Measurements from ENCODE around the gene METTL21A.

DNA sequence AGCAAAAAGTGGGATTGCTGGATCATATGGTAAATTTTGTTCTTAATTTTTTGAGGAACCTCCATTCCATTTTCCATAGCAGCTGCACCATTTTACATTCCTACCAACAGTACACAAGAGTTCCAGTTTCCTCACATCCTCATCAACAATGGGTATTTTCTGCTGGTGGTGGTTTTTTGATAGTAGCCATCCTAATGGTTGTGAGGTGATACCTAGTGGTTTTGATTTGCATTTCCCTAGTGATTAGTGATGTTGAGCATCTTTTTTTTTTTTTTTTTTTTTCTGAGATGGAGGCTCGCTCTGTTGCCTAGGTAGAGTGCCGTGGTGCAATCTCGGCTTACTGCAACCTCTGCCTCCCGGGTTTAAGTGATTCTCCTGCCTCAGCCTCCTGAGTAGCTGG is 30.5 kb downstream of the METTL21A start:
- TF ChIP-seq, protein P1, sequence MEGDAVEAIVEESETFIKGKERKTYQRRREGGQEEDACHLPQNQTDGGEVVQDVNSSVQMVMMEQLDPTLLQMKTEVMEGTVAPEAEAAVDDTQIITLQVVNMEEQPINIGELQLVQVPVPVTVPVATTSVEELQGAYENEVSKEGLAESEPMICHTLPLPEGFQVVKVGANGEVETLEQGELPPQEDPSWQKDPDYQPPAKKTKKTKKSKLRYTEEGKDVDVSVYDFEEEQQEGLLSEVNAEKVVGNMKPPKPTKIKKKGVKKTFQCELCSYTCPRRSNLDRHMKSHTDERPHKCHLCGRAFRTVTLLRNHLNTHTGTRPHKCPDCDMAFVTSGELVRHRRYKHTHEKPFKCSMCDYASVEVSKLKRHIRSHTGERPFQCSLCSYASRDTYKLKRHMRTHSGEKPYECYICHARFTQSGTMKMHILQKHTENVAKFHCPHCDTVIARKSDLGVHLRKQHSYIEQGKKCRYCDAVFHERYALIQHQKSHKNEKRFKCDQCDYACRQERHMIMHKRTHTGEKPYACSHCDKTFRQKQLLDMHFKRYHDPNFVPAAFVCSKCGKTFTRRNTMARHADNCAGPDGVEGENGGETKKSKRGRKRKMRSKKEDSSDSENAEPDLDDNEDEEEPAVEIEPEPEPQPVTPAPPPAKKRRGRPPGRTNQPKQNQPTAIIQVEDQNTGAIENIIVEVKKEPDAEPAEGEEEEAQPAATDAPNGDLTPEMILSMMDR (IDR thresholded peaks at IDR 0.05), result no peak
- TF ChIP-seq POLR2A (IDR thresholded peaks at IDR 0.05), result no peak

Measured in testis (tissue), 2 donors.